CD14-positive monocyte (primary cell): ENCODE results near the gene SLC25A15. TPM values are rescaled to one million over a fixed set of nuclear protein-coding genes. Genes with fewer than 3 reads are reported as not detected.
"Not testable (repeated sequence)": the region's sequence is repeated elsewhere in the genome, so short reads cannot be mapped to it uniquely, and the experiment has no call there.

Experiments used
- DNase-seq, 3 donors: peaks; one replicate each; pipeline ENCODE4 v3.0.0-alpha.2; 2011 to 2022
- H2AFZ ChIP-seq: 2 replicates; pipeline ENCODE4 v1.6.0; 2012; ENCODE audit warnings: mild to moderate bottlenecking, low read depth, low read length, inconsistent platforms; ENCODE audit not compliant: insufficient read depth, poor library complexity, severe bottlenecking
- H3K27ac ChIP-seq, 2 donors: 1 replicate in 1 of 2; 2 replicates in 1 of 2; pipeline ENCODE4 v1.5.1; 2012 to 2013; ENCODE audit warnings: low read length in 2 of 2, control low read depth in 1 of 2, inconsistent platforms in 1 of 2, low read depth in 1 of 2, mild to moderate bottlenecking in 1 of 2
- H3K27me3 ChIP-seq, 2 donors: one replicate each; pipeline versions ENCODE4 v1.6.0 to v1.6.1; 2011 to 2013; ENCODE audit warnings: low read length in 2 of 2; ENCODE audit not compliant: control insufficient read depth in 2 of 2, insufficient read depth in 2 of 2
- H3K36me3 ChIP-seq, 2 donors: replicated peaks in 1 of 2; 1 replicate in 1 of 2; 2 replicates in 1 of 2; pipeline versions ENCODE4 v1.5.1 to v1.6.1; 2012 to 2013; ENCODE audit warnings: low read length in 2 of 2, control low read depth in 1 of 2, inconsistent platforms in 1 of 2, mild to moderate bottlenecking in 1 of 2; ENCODE audit not compliant: insufficient read depth in 2 of 2, control insufficient read depth in 1 of 2
- H3K4me1 ChIP-seq, 2 donors: 1 replicate in 1 of 2; 2 replicates in 1 of 2; pipeline versions ENCODE4 v1.5.1 to v1.6.1; 2012 to 2013; ENCODE audit warnings: low read length in 2 of 2, control low read depth in 1 of 2, inconsistent platforms in 1 of 2, mild to moderate bottlenecking in 1 of 2, moderate library complexity in 1 of 2; ENCODE audit not compliant: insufficient read depth in 2 of 2, control insufficient read depth in 1 of 2
- H3K4me2 ChIP-seq: replicated peaks from 2 replicates; pipeline ENCODE3; 2012; ENCODE audit warnings: low read length, moderate library complexity, mild to moderate bottlenecking; ENCODE audit not compliant: poor library complexity, severe bottlenecking; ENCODE audit errors: extremely low read depth
- H3K4me3 ChIP-seq, 3 experiments: fragments of 200-600 bp in 1 of 3; sonication (generic) in 1 of 3; replicated peaks in 1 of 3; 1 replicate in 2 of 3; 2 replicates in 1 of 3; pipeline ENCODE4 v1.5.1; 2011 to 2013; ENCODE audit warnings: low read length in 3 of 3, mild to moderate bottlenecking in 3 of 3, control low read depth in 2 of 3, low read depth in 2 of 3, inconsistent platforms in 1 of 3, moderate library complexity in 1 of 3
- H3K79me2 ChIP-seq: 2 replicates; pipeline ENCODE4 v1.6.0; 2012; ENCODE audit warnings: mild to moderate bottlenecking, control low read depth, inconsistent platforms, low read length, moderate library complexity; ENCODE audit not compliant: insufficient read depth
- H3K9ac ChIP-seq: 2 replicates; pipeline ENCODE4 v1.6.0; 2017; ENCODE audit warnings: low read length, mild to moderate bottlenecking; ENCODE audit not compliant: insufficient read depth, poor library complexity, severe bottlenecking
- H3K9me3 ChIP-seq, 2 donors: replicated peaks in 1 of 2; 1 replicate in 1 of 2; 2 replicates in 1 of 2; pipeline versions ENCODE4 v1.5.1 to v1.6.1; 2012 to 2013; ENCODE audit warnings: low read length in 2 of 2, control low read depth in 1 of 2; ENCODE audit not compliant: control insufficient read depth in 1 of 2, insufficient read depth in 1 of 2
- H4K20me1 ChIP-seq: 2 replicates; pipeline ENCODE4 v1.6.0; 2012; ENCODE audit warnings: mild to moderate bottlenecking, low read length, control low read depth, moderate library complexity; ENCODE audit not compliant: insufficient read depth
- H3K27ac Mint-ChIP-seq, 7 donors: one replicate each; pipeline ENCODE4 v1.8.0; 2020; ENCODE audit warnings: mild to moderate bottlenecking in 7 of 7, mixed read lengths in 7 of 7, moderate library complexity in 6 of 7, inconsistent platforms in 2 of 7
- H3K27me3 Mint-ChIP-seq, 3 donors: one replicate each; pipeline ENCODE4 v1.8.0; 2021 to 2022; ENCODE audit warnings: low read depth in 3 of 3, mild to moderate bottlenecking in 3 of 3, mixed read lengths in 3 of 3, moderate library complexity in 3 of 3, inconsistent platforms in 1 of 3
- H3K36me3 Mint-ChIP-seq, 2 donors: one replicate each; pipeline ENCODE4 v1.8.0; 2020; ENCODE audit warnings: mixed read lengths in 2 of 2, inconsistent platforms in 1 of 2, mild to moderate bottlenecking in 1 of 2
- H3K4me1 Mint-ChIP-seq: one replicate; pipeline ENCODE4 v1.8.0; 2020; ENCODE audit warnings: mild to moderate bottlenecking, mixed read lengths
- H3K4me3 Mint-ChIP-seq, 2 donors: one replicate each; pipeline ENCODE4 v1.8.0; 2020; ENCODE audit warnings: mild to moderate bottlenecking in 2 of 2, mixed read lengths in 2 of 2, moderate library complexity in 1 of 2
- H3K9me3 Mint-ChIP-seq, 7 donors: one replicate each; pipeline ENCODE4 v1.8.0; 2020 to 2022; ENCODE audit warnings: mixed read lengths in 7 of 7, mild to moderate bottlenecking in 6 of 7, moderate library complexity in 6 of 7, inconsistent platforms in 2 of 7
- CTCF ChIP-seq: fragments of 200-600 bp; IDR thresholded peaks from one replicate; pipeline ENCODE4 v1.8.0; 2022; ENCODE audit warnings: antibody characterized with exemption, mild to moderate bottlenecking
- WGBS: methylation state at CpG from one replicate; pipeline ENCODE4 v1.1.5; 2013; ENCODE audit warnings: missing lambda C conversion rate; ENCODE audit not compliant: insufficient coverage; 5-methylcytosine and 5-hydroxymethylcytosine counted together
- intact Hi-C, 2 donors: fragments of 100-400 bp; cut with micrococcal nuclease; formaldehyde crosslinking; loops; one replicate each; pipeline versions ENCODE4 v1.15.0 to v1.15.1; 2023
- polyA plus RNA-seq, 3 donors: library from polyadenylated mRNA; depleted of rRNA in 1 of 3; unstranded in 2 of 3; stranded (reverse) in 1 of 3; fragments of 300-500 nt in 2 of 3; fragments of >200 nt in 1 of 3; fragmentation: Illumina TruSeq in 2 of 3; gene quantifications; 1 replicate in 2 of 3; 2 replicates in 1 of 3; pipeline ENCODE4 v1.2.3, GENCODE V29; 2012 to 2021

Gene SLC25A15
- polyA plus RNA-seq, 3 donors: 0.79 to 5.0 (median 1.0) TPM

- Histone ChIP-seq H3K79me2 (no peaks in the 10 kb centered on the region), H3K27me3 (no peaks in the 10 kb centered on the region), H3K9me3 (no peaks in the 10 kb centered on the region), H3K36me3 (no peaks in the 10 kb centered on the region), H3K4me2 (no peak overlapping the region), H3K4me1 (peaks cover 39 to 42% of the 10 kb centered on the region in 2 donors), H3K4me3 (no peak overlapping the region), H2AFZ (no peak overlapping the region), H4K20me1 (no peaks in the 10 kb centered on the region), H3K9ac (no peak overlapping the region), H3K27ac (no peak overlapping the region)
- H3K27ac Mint-ChIP-seq: peak overlapping the region in 1 of 7 donors; percentile 55
- no peaks in the 10 kb centered on the region for H3K36me3 Mint-ChIP-seq
- DNase-seq: no peak
- peaks cover 0 to 2% (median 0%) of the 10 kb centered on the region in 7 donors for H3K9me3 Mint-ChIP-seq
- intact Hi-C loops: loop anchor here in 1 of 2 donors (10.0 kb wide), 2 partner anchors 122 to 278 kb away; partner anchors contain the start of genes FOXO1 and WBP4
- H3K27me3 Mint-ChIP-seq: peaks cover 0 to 6% (median 0%) of the 10 kb centered on the region in 3 donors
- H3K4me3 Mint-ChIP-seq: no peak overlapping the region
- 100% methylated on average over 2 of the region's 5 CpGs for WGBS
- no peak for TF ChIP-seq CTCF
- H3K4me1 Mint-ChIP-seq: peaks cover 41% of the 10 kb centered on the region
These were observed 2.3 kb upstream of the SLC25A15 start for GRCh38 chr13:40787062-40787461.

- H3K9ac ChIP-seq: peak overlapping the region; percentile 62
- peak overlapping the region; percentile 21 to 79 (median 42) for H3K27ac Mint-ChIP-seq
These were observed 704 bp upstream of the SLC25A15 start for GRCh38 chr13:40788540-40789274.

More at GRCh38 chr13:40788540-40789274, 704 bp upstream of the SLC25A15 start:
- DNase-seq, H3K79me2 ChIP-seq, H3K36me3 Mint-ChIP-seq, H3K27me3 Mint-ChIP-seq, H3K36me3 ChIP-seq, H3K9me3 ChIP-seq, H4K20me1 ChIP-seq, H3K27me3 ChIP-seq, H3K9me3 Mint-ChIP-seq: not testable (repeated sequence)
- Histone ChIP-seq H3K4me3 (peak overlapping the region; percentile 47 to 80 (median 51)), H3K4me1 (peaks cover 24 to 28% of the 10 kb centered on the region in 2 donors), H3K4me2 (peak overlapping the region; percentile 92), H3K27ac (peak overlapping the region; percentile 16 to 62), H2AFZ (peak overlapping the region; percentile 91)
- peak overlapping the region; percentile 35 to 70 for H3K4me3 Mint-ChIP-seq
- peaks cover 32% of the 10 kb centered on the region for H3K4me1 Mint-ChIP-seq
- intact Hi-C loops: loop anchor here in 1 of 2 donors (10.0 kb wide), 2 partner anchors 124 to 276 kb away; partner anchors contain the start of genes FOXO1 and WBP4
- WGBS: 42% methylated on average over 8 of the region's 18 CpGs
